ENCODE measurements around the gene GFRA4. TPM values are rescaled to one million over a fixed set of nuclear protein-coding genes. Genes with fewer than 3 reads are reported as not detected.

GFRA4 gene
- polyA plus RNA-seq, 1 of the 3 experiments (the other 2 are of a cell fraction), result not detected

DNA sequence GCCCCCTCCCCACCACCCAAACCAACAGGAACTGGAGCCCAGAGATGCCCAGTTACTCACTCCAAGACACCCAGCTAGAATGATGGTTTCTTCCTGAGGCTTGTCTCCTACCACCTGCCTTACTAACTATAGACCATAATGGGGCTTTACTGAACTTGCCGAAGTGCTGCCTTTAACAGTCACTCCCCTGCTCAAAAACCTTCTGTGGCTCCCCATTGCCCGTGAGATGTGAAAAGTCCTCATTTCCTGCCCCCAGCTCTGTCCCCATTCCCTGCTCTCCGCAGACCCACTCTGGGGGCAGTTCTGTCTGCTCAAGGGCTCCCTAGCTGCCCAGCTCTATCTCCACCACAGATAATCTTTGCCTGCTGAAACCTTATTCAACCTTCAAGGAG lies 44.3 kb upstream of the GFRA4 start:
- no peaks in the 10 kb centered on the region for H3K79me2 ChIP-seq (ENCODE audit: insufficient read depth)
- H3K4me3 ChIP-seq (ENCODE audit: low read depth in 2 of 2, low read length in 1 of 2), result no peak overlapping the region
- WGBS (ENCODE audit: low lambda C conversion rate), result 67% methylated on average over 3 of the region's 3 CpGs
- H2AFZ ChIP-seq (ENCODE audit: low read depth), result no peak overlapping the region
- ChIA-PET POLR2A (no interaction called here), CTCF (interaction anchor here (0.7 to 5.8 kb wide), 10 partner anchors 9 to 145 kb away, joined by 3 to 55 read pairs (median 8); partner anchors contain the start of gene ADISSP)
- H3K4me1 ChIP-seq (ENCODE audit: control insufficient read depth in 1 of 2, insufficient read depth in 2 of 2, low read depth in 1 of 2, low read length in 1 of 2), result no peaks in the 10 kb centered on the region
- no peak overlapping the region for H3K4me2 ChIP-seq
- H3F3A ChIP-seq (replicated peaks; ENCODE audit: insufficient read depth), result no peaks in the 10 kb centered on the region
- DNase-seq, result no peak
- no peaks in the 10 kb centered on the region for H3K9me2 ChIP-seq
- H3K36me3 ChIP-seq (replicated peaks in 1 of 2; ENCODE audit: control insufficient read depth in 1 of 2, insufficient read depth in 2 of 2, low read length in 1 of 2), result no peaks in the 10 kb centered on the region
- H3K9ac ChIP-seq, result no peak overlapping the region
- TF ChIP-seq, protein P1, sequence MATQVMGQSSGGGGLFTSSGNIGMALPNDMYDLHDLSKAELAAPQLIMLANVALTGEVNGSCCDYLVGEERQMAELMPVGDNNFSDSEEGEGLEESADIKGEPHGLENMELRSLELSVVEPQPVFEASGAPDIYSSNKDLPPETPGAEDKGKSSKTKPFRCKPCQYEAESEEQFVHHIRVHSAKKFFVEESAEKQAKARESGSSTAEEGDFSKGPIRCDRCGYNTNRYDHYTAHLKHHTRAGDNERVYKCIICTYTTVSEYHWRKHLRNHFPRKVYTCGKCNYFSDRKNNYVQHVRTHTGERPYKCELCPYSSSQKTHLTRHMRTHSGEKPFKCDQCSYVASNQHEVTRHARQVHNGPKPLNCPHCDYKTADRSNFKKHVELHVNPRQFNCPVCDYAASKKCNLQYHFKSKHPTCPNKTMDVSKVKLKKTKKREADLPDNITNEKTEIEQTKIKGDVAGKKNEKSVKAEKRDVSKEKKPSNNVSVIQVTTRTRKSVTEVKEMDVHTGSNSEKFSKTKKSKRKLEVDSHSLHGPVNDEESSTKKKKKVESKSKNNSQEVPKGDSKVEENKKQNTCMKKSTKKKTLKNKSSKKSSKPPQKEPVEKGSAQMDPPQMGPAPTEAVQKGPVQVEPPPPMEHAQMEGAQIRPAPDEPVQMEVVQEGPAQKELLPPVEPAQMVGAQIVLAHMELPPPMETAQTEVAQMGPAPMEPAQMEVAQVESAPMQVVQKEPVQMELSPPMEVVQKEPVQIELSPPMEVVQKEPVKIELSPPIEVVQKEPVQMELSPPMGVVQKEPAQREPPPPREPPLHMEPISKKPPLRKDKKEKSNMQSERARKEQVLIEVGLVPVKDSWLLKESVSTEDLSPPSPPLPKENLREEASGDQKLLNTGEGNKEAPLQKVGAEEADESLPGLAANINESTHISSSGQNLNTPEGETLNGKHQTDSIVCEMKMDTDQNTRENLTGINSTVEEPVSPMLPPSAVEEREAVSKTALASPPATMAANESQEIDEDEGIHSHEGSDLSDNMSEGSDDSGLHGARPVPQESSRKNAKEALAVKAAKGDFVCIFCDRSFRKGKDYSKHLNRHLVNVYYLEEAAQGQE (IDR thresholded peaks at IDR 0.05; ENCODE audit: low read depth, low read length), result no peak
- TF ChIP-seq MEF2A (IDR thresholded peaks at IDR 0.05; ENCODE audit: borderline replicate concordance, low read depth) (no peak), GATA2 (CRISPR knock-in tag; IDR thresholded peaks at IDR 0.05) (no peak)
- TF ChIP-seq, protein P2, sequence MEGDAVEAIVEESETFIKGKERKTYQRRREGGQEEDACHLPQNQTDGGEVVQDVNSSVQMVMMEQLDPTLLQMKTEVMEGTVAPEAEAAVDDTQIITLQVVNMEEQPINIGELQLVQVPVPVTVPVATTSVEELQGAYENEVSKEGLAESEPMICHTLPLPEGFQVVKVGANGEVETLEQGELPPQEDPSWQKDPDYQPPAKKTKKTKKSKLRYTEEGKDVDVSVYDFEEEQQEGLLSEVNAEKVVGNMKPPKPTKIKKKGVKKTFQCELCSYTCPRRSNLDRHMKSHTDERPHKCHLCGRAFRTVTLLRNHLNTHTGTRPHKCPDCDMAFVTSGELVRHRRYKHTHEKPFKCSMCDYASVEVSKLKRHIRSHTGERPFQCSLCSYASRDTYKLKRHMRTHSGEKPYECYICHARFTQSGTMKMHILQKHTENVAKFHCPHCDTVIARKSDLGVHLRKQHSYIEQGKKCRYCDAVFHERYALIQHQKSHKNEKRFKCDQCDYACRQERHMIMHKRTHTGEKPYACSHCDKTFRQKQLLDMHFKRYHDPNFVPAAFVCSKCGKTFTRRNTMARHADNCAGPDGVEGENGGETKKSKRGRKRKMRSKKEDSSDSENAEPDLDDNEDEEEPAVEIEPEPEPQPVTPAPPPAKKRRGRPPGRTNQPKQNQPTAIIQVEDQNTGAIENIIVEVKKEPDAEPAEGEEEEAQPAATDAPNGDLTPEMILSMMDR (IDR thresholded peaks at IDR 0.05), result no peak
- TF ChIP-seq, protein P3, sequence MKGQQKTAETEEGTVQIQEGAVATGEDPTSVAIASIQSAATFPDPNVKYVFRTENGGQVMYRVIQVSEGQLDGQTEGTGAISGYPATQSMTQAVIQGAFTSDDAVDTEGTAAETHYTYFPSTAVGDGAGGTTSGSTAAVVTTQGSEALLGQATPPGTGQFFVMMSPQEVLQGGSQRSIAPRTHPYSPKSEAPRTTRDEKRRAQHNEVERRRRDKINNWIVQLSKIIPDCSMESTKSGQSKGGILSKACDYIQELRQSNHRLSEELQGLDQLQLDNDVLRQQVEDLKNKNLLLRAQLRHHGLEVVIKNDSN (IDR thresholded peaks at IDR 0.05; ENCODE audit: borderline replicate concordance, low read depth), result no peak
- no peaks in the 10 kb centered on the region for H3K27me3 ChIP-seq (ENCODE audit: insufficient read depth)
- H4K20me1 ChIP-seq (ENCODE audit: insufficient read depth), result no peaks in the 10 kb centered on the region
- H3K9me3 ChIP-seq, result no peaks in the 10 kb centered on the region
- H3K27ac ChIP-seq (ENCODE audit: low read depth in 2 of 2, low read length in 1 of 2), result no peak overlapping the region

DNA sequence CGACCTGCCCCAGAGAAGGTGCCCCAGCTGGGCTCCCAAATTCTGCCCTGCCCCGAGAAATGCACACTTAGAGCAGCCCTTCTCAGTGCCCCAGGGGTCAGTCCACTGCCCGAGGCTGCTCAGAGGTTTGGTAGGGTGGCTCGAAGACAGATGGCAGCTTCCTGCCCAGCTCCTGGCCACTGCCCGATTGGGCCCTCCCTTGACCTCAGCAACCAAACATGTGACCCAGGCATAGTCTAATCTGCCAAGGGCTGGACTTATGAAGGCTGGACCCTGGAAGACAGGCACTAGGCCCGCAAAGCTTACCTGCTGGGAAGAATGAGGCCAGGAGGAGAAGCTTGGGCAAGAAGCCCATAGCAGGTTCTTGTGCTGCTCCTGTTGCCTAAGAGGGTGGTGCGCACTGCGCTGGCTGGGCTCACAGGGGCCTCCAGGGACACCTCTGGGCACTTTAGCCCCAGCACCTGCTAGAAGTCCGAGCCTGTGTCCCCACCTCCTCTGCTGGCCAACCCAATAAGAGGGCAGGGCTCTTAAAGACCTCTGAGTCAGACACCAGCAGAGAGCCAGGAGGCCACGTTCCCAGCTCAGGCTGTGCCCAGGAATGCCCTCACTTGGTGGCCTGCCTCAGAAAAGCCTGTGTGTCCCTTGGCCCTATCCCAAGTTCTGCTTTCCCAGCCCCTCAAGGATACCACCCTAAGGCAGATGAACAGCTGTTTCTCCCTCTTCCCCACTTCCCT lies 43.7 kb upstream of the GFRA4 start:
- Histone ChIP-seq H2AFZ (ENCODE audit: low read depth) (no peak overlapping the region), H3K4me2 (no peak overlapping the region), H3K27ac (ENCODE audit: low read depth in 2 of 2, low read length in 1 of 2) (no peak overlapping the region), H3K9me2 (no peaks in the 10 kb centered on the region), H3K9ac (no peak overlapping the region), H3K79me2 (ENCODE audit: insufficient read depth) (no peaks in the 10 kb centered on the region), H3F3A (replicated peaks; ENCODE audit: insufficient read depth) (no peaks in the 10 kb centered on the region), H4K20me1 (ENCODE audit: insufficient read depth) (no peaks in the 10 kb centered on the region), H3K27me3 (ENCODE audit: insufficient read depth) (no peaks in the 10 kb centered on the region), H3K9me3 (no peaks in the 10 kb centered on the region), H3K4me1 (ENCODE audit: control insufficient read depth in 1 of 2, insufficient read depth in 2 of 2, low read depth in 1 of 2, low read length in 1 of 2) (no peaks in the 10 kb centered on the region), H3K36me3 (replicated peaks in 1 of 2; ENCODE audit: control insufficient read depth in 1 of 2, insufficient read depth in 2 of 2, low read length in 1 of 2) (no peaks in the 10 kb centered on the region), H3K4me3 (ENCODE audit: low read depth in 2 of 2, low read length in 1 of 2) (no peak overlapping the region)
- CTCF ChIA-PET, result interaction anchor here (1.5 to 5.8 kb wide), 9 partner anchors 8 to 144 kb away, joined by 4 to 55 read pairs (median 8); partner anchors contain the start of gene ADISSP
- POLR2A ChIA-PET, result no interaction called here
- 67% methylated on average over 4 of the region's 10 CpGs for WGBS (ENCODE audit: low lambda C conversion rate)
- DNase-seq, result no peak
- TF ChIP-seq POLR2AphosphoS5 (IDR thresholded peaks at IDR 0.05; ENCODE audit: low read depth, low read length), result no peak
- TF ChIP-seq EP300 (IDR thresholded peaks at IDR 0.05; ENCODE audit: borderline replicate concordance in 1 of 2, low read depth in 1 of 2, low read length in 1 of 2), result no peak
- no peak for TF ChIP-seq TCF12 (IDR thresholded peaks at IDR 0.05)
- no peak for TF ChIP-seq NRF1 (IDR thresholded peaks at IDR 0.05; ENCODE audit: low read depth, low read length)
- no peak for TF ChIP-seq MEF2A (IDR thresholded peaks at IDR 0.05; ENCODE audit: borderline replicate concordance, low read depth)
- TF ChIP-seq GABPA (IDR thresholded peaks at IDR 0.05; ENCODE audit: low read depth), result no peak
- TF ChIP-seq, protein P4, sequence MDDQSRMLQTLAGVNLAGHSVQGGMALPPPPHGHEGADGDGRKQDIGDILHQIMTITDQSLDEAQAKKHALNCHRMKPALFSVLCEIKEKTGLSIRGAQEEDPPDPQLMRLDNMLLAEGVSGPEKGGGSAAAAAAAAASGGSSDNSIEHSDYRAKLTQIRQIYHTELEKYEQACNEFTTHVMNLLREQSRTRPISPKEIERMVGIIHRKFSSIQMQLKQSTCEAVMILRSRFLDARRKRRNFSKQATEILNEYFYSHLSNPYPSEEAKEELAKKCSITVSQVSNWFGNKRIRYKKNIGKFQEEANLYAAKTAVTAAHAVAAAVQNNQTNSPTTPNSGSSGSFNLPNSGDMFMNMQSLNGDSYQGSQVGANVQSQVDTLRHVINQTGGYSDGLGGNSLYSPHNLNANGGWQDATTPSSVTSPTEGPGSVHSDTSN (IDR thresholded peaks at IDR 0.05), result no peak
- no peak for TF ChIP-seq RXRA (IDR thresholded peaks at IDR 0.05; ENCODE audit: borderline replicate concordance, low read depth)
- TF ChIP-seq, protein P1 (IDR thresholded peaks at IDR 0.05; ENCODE audit: low read depth, low read length), result no peak
- TF ChIP-seq SMC3 (IDR thresholded peaks at IDR 0.05; ENCODE audit: low read depth, low read length), result no peak
- no peak for TF ChIP-seq SIN3A (IDR thresholded peaks at IDR 0.05; ENCODE audit: borderline replicate concordance, low read depth, low read length)
